Measurements from ENCODE around the gene NBPF19. TPM values are rescaled to one million over a fixed set of nuclear protein-coding genes. Genes with fewer than 3 reads are reported as not detected.
A peak's percentile ranks its signal among the peaks of the same experiment; 100 is the strongest.
"Not testable (repeated sequence)": the region's sequence is repeated elsewhere in the genome, so short reads cannot be mapped to it uniquely, and the experiment has no call there.

Gene NBPF19, protein sequence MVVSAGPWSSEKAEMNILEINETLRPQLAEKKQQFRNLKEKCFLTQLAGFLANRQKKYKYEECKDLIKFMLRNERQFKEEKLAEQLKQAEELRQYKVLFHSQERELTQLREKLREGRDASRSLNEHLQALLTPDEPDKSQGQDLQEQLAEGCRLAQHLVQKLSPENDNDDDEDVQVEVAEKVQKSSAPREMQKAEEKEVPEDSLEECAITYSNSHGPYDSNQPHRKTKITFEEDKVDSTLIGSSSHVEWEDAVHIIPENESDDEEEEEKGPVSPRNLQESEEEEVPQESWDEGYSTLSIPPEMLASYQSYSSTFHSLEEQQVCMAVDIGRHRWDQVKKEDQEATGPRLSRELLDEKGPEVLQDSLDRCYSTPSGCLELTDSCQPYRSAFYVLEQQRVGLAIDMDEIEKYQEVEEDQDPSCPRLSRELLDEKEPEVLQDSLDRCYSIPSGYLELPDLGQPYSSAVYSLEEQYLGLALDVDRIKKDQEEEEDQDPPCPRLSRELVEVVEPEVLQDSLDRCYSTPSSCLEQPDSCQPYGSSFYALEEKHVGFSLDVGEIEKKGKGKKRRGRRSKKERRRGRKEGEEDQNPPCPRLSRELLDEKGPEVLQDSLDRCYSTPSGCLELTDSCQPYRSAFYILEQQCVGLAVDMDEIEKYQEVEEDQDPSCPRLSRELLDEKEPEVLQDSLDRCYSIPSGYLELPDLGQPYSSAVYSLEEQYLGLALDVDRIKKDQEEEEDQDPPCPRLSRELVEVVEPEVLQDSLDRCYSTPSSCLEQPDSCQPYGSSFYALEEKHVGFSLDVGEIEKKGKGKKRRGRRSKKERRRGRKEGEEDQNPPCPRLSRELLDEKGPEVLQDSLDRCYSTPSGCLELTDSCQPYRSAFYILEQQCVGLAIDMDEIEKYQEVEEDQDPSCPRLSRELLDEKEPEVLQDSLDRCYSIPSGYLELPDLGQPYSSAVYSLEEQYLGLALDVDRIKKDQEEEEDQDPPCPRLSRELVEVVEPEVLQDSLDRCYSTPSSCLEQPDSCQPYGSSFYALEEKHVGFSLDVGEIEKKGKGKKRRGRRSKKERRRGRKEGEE (N-terminal part only)
- 2.1 and 4.6 TPM in 2 replicates for total RNA-seq (2014; rRNA removed; shearing (Covaris generic))

GRCh38 chr1:149474745-149475144, at the start of gene NBPF19:
Gene NBPF19, plus strand, starts transcription at chr1:149475045. Its CDS starts 888 bp downstream, at chr1:149475933.
- DNase-seq (ENCODE audit: low read depth) = not testable (repeated sequence)

- not testable (repeated sequence) for DNase-seq (ENCODE audit: low read depth)
Observed at GRCh38 chr1:149428317-149428716, 46.5 kb upstream of the NBPF19 start.

GRCh38 chr1:149445451-149445850, 29.4 kb upstream of the NBPF19 start:
- DNase-seq (ENCODE audit: low read depth) = peak; percentile 9

GRCh38 chr1:149452196-149452595, 22.6 kb upstream of the NBPF19 start:
- DNase-seq (ENCODE audit: low read depth) = not testable (repeated sequence)

DNA sequence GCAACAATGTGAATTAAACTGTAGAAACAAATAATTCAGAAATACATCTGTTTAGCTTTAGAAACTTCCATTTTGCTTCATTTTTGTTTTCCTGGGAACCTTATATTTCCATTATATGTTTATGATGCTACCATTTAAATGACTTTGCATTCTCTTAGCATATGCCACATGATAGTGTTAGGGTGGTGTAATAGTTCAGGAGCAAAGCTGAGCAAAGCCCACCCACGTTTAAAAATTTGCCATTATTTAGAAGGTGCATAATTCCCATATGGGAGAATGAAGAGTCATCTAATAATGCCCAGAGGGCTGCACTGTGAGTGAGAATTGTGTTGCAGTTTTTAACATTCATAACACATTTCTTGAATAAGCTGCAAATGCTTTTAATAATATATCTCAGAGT, 22.2 kb upstream of the NBPF19 start:
- DNase-seq (ENCODE audit: low read depth) = not testable (repeated sequence)

DNA sequence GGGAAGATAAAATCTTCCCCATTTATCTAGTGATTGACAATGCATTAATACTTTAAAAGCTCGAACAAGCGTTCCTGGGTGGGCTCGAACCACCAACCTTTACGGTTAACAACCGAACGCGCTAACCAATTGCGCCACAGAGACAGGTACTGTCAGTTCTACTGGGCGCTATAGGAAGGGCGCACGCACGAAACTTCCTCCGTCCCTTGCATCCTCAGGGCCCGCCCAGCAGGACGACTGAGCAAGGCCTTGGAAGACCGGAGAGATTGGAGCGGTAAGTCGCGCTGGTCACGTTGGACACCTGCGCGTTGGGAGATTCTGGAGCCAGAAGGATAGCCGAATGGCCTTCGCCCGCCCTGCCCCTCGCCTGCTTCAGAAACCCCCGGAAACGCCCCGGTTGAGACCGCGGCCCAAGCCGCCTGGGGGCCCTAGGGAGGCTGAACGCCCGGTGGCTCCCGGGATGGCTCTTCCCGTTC, 83.5 kb downstream of the NBPF19 start:
- DNase-seq (ENCODE audit: low read depth) = peak; percentile 75

DNA sequence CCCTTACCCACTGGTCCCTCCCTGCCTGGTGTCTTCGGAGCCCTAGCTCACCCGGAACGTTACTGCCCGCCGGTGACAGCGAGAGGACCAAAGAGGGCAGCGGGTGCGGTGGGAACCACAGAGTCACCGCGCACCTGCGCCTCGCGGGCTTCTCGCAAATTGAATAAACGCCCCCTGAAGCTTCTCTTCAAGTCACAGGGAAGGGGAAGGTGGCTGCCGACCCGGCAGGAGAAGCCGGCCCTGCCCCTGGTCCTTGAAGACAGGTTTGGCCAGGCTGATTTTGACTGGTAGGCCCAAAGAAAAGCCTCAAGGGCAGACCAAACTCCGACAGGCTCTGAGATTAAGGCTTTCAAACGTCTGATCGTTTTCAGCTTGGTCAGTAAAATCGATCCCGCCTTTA, 87.0 kb downstream of the NBPF19 start:
- DNase-seq (ENCODE audit: low read depth) = not testable (repeated sequence)

DNA sequence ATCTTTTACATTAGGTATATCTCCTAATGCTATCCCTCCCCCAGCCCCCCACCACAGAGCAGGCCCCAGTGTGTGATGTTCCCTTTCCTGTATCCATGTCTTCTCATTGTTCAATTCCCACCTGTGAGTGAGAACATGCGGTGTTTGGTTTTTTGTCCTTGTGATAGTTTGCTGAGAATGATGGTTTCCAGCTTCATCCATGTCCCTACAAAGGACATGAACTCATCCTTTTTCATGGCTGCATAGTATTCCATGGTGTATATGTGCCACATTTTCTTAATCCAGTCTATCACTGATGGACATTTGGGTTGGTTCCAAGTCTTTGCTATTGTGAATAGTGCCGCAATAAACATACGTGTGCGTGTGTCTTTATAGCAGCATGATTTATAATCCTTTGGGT, 90.6 kb downstream of the NBPF19 start:
- not testable (repeated sequence) for DNase-seq (ENCODE audit: low read depth)

DNA sequence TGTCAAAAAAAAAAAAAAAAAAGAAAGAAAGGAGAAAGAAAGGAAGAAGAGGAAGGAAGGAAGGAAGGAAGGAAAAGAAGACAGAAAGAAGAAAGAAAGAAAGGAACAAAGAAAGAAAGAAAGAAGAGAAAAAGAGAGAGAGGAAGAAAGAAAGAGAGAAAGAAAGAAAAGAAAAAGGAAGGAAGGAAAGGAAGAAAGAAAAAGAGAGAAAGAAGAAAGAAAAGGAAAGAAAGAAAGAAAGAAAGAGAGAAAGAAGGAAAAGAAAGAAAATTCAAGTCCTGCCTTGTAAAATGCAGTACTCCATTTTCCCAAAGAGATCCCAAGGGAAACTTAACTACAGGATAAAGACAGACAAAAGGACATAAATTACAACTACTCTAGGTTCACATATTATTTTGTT, 97.9 kb downstream of the NBPF19 start:
- not testable (repeated sequence) for DNase-seq (ENCODE audit: low read depth)

GRCh38 chr1:149585592-149585991, 110.7 kb downstream of the NBPF19 start:
- not testable (repeated sequence) for DNase-seq (ENCODE audit: low read depth)

Other genes with a start within 250 kb of the NBPF19 start
- not detected in 2 replicates for gene PPIAL4C, start 108.8 kb downstream of the NBPF19 start, total RNA-seq (2014; rRNA removed; shearing (Covaris generic))

Measured in Daoy (cell line).